Daoy (cell line): ENCODE measurements around the gene NOXO1. TPM values are rescaled to one million over a fixed set of nuclear protein-coding genes. Genes with fewer than 3 reads are reported as not detected.

Experiments used
- DNase-seq: peaks from one replicate; pipeline ENCODE4 v3.0.0-alpha.2; 2015; ENCODE audit warnings: low read depth
- total RNA-seq: library from RNA; depleted of rRNA; stranded (reverse); fragments of >200 nt; shearing (Covaris generic); gene quantifications from 2 replicates; pipeline ENCODE4 v1.2.3, GENCODE V29; 2014

The NOXO1 gene
- total RNA-seq, 1 experiment from 2014 or later: not detected

- peak; percentile 90 for DNase-seq
Measured at GRCh38 chr16:2009791-2010510, 28.7 kb upstream of the NOXO1 start, which contains the start of gene ZNF598. TSS of gene ZNF598 (minus strand) at chr16:2009821.

DNA sequence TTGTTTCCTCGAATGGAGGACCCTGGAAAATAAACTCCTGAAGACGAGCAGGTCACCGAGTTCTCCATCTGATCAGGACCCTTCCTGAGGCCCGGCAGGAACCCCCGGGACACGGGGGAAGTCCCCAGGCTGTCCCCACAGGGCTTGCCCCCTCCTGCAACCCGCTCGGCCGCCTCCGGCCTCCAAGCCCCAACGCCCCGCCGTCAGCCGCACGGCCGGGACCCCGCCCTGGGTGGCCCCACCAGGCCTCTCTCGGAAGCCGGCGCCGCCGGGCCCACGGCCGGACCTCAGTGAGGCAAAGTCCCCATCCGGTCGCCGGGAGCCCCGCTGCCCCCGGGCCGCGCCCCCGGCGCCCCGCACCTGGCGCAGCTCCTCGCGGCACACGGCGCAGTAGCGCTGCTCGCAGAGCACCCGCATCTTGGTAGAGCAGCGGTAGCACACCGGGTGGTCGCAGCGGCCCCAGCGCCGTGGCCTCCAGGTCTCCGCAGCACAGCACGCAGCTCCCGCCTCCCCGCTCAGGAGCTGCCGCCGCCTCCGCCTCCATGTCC is 28.0 kb upstream of the NOXO1 start:
- DNase-seq: no peak

DNA sequence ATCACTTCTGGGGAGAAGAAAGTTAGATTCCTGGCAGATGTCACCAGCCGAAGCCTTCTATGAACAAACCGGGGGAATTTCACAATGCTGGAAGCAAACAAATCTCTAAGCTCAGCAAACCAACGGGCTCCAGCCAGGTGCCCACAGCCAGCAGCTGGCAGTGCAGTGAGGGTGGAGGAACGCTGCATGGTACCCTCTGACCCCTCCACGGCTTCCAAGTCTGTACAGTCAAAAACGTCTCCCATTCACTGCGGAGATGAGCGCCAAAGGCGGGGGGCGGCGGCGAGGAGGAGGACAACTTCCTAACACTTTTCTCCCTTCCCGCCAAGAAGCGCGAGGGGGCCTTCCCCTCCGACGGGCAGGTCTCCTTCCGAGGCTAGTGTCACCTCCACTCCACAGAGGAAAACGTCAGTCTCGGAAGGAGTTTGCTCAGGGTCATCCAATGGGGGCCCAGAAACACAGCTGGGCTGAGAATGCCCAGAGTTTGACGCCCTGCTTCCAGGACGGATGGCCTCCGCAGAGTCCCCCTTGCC is 27.4 kb upstream of the NOXO1 start:
- DNase-seq: no peak

DNA sequence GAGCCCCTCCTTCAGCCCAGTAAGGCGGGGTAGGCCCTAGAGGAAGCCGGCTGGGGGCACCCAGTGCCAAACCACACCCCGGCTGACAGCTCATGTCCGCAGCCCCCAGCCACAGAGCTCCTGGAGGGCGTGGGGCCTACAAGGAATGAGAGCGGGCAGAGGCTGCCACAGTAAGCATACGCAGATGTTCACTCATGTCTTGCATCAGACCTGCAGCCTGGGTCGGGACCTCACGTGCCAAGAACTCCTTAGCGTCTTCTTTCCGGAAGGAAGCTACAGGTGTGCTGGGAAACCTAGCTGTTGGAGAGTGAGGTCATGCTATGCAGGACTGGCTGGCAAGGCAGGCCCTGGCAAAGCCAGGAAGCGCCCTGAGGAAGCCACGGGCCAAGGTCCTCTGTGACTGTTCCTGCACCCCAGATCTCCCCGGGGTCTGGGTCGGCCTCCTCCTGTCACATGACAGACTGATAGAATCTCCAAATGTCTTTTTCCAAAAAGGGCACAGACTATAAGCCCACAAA is 26.8 kb upstream of the NOXO1 start:
- DNase-seq: peak; percentile 80

DNA sequence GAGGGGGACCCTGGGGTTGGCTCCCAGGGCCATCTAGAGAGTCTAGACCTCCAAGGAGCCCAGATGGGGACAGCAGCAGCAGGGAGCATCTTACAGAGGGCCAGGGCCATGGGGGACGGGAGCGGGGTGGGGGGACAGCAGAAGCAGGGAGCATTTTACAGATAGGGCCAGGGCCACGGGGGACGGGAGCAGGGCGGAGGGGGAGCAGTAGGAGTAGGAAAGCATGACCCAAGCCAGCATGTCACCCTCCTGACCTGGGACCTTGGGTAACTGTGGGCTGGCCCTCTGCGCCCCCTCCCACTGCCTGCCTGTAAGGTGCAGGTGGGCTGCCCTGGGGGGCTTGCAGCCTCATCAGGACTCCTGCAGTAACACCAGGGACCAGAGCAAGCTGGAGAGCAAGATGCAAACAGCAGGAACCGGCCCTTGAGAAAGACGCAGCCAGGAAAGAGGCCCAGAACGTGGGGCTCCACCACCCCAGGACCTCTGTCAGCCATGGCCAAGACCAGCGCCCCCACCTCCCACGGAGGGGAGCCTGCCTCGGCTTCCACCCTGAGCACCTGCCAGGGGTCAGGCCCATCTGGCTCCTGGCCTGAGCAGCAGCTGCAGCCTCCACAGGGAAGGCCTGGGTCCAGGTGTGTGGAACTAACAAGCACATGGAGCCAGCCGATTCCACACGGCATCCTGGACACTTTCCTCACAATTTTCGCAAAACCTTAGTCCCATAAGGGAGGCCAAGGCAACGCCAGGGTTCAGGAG is 26.0 kb upstream of the NOXO1 start:
- DNase-seq: no peak

- DNase-seq: no peak
Measured at GRCh38 chr16:2006317-2006716, 25.0 kb upstream of the NOXO1 start.

DNA sequence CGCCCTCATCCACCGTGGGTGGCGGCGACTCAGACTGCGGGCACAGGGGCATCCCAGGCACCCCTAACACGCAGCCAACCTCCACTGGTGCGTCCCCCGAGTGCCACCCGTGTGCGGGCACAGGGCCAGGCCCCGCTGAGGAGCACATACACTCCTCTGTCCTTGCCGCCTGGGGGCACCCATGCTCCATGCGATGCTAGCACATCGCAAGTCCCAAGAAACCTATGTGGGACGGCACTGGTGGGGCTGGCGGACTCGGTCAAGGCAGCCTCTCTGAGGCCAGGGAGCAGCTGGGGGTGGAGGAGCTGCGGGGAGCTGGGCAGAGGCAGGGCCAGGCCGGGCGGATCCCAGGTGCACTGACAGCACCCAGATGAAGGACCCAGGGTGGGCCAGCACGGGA is 24.4 kb upstream of the NOXO1 start:
- DNase-seq: no peak

DNA sequence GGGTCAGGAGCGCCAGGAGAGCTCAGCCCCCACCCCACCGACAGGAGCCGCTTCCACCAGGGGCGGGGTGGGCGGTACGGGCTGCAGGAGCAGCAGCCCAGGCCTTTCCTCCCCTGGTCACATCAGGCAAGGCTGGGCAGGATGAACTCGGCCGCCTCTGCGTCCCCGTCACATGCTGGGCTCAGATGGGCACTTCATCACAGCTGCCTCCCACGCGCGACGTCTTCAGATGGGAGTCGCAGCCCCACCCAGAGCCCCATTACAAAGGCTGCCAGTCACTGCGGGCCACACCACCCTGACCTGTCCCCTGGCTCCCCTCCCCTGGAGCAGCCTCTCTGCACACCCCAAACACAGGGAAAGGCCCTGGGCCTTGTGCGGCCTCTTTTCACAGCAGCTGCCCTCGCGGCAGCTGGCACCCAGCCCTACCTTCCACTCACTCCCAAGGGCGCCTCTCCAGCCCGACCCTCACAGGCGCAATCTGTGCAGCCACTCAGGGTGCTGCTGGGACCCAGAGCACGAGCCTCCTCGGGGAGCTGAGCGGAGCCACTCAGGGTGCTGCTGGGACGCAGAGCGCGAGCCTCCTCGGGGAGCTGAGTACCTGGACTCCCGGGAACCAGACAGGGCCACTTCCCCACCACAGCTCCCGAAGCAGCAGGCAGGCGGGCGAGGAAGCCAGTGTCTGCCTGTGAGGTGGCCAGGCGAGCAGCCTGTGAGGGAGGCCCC is 23.7 kb upstream of the NOXO1 start:
- no peak for DNase-seq

DNA sequence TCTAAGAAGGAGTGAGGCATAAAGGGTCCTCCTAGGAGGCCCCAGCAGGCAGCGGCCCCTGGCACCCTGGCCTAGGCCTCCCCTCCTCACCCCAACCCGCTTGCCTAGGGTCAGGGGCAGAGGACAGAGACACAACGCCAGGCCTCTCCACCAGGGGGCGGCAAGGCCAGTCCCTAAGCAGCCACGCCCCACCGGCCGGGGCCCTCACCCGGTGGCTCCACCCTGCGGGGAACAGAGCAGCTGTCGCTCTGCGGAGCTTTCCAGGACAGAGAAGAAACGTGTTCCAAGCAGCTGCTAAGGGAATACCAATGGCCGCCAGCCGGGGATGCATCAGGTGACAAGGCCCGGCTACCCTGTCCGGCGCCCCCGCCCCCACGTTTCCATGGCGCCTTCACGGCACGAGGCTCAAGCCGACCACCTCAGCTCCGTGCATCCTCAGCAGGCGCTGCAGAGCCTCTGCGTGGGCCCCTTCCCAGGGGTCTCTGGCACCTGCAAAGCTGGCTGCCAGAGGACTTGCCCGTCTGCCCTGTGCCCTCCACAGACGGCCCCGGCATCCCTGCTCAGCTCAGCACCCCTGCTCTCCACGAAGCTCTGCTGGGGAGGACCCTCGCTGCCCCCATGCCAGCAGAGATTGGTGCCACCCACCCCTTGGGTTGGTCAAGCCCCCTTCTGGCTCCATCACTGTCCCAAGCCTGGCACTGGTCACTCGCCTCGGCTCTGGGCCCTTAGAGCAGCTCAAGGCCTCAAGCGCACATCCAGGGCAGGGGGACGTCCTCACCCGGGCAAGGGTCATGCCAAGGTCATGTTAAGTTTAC is 22.8 kb upstream of the NOXO1 start:
- DNase-seq: peak; percentile 89

- no peak for DNase-seq
Measured at GRCh38 chr16:2003231-2003826, 22.1 kb upstream of the NOXO1 start.

GRCh38 chr16:2002406-2003230 is 21.3 kb upstream of the NOXO1 start:
- DNase-seq: no peak

- DNase-seq: no peak
Measured at GRCh38 chr16:2001456-2002355, 20.4 kb upstream of the NOXO1 start.

- no peak for DNase-seq
Measured at GRCh38 chr16:2001035-2001434, 19.8 kb upstream of the NOXO1 start.

GRCh38 chr16:1999866-2000514 is 18.7 kb upstream of the NOXO1 start:
- DNase-seq: no peak

DNA sequence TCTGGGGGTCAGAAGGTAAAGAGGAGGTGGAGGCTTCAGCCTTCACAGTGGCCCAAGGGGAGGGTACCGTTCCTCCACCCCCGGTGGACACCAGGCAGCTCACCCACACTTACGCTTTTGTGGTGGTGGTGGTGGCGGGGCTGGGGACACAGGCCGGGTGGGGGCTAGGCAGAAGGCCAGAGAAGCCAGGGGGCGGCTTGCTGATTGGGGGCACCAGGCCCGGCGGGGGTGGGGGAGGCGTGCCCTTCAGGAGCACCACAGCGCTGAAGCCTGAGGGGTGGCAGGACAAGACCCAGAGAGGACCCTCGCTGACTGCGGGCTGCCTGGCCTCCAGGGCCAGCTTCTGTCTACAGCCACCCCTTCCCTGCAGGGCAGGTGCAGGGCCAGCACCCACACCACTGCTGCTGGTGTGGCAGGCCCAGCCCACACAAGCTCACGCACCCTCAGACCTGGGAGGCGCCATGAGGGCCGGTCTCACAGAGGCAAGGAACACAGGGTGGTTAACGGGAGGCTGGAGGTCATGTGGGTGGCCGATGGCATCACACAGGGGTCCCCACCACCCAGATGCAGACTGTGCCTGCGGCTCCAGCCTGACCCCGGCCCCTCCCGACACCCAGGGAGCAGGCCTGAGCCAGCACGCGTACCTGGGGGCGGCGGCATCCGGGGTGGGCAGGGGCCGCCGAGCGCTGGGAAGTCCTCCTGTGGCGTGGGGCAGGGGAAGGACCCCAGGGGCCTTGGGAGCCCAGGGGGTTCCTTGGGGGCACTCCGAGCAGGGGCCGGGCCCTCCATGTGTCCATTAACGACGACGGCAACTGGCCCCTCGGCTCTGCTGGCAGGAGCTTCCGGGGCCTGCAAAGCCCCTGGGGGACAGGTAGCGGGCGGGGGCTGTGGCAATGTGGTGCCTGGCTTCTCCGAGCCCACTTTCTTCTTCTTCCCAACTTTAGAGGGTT is 17.9 kb upstream of the NOXO1 start:
- DNase-seq: no peak

DNA sequence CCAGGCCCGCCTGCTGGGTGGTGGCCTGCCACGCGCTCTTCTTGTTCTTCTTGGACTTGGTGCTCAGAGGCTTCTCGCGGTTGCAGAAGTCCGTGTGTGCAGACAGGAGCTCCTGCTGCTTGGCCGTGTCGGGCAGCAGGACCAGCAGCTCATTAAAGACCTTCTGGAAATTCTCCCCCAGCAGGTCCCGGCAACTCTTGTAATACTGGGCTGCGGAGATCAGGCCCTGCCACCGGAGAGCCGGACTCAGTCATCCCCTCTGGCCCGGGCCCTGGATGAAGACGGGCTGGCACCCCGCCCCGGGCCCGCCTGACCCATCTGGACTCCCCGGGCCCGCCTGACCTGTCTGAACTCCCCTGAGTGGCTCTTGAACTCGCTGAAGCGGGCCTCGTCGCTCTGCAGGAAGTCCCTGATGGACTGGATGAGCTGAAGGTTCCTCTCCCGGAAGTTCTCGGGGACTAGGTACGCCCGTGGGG is 17.1 kb upstream of the NOXO1 start:
- no peak for DNase-seq
